HEK293 (cell line): Measurements from ENCODE around the gene INPP4B.

Experiments used
- CTCF ChIP-seq: fragments of 450-650 bp; formaldehyde crosslinking; IDR thresholded peaks from 2 replicates; pipeline ENCODE4 v1.5.1; 2016; ENCODE audit warnings: missing biosample characterization, missing genetic modification characterization
- ELK4 ChIP-seq: IDR thresholded peaks from 2 replicates; pipeline ENCODE4 v1.6.1; 2011; ENCODE audit warnings: mild to moderate bottlenecking, low read depth, low read length, borderline replicate concordance
- KLF10 ChIP-seq: fragments of 450-650 bp; IDR thresholded peaks from 2 replicates; pipeline ENCODE4 v1.5.1; 2018; ENCODE audit warnings: missing biosample characterization, mild to moderate bottlenecking, missing genetic modification characterization
- REST ChIP-seq: fragments of 450-650 bp; formaldehyde crosslinking; IDR thresholded peaks from 2 replicates; pipeline ENCODE4 v1.5.1; 2016; ENCODE audit warnings: missing biosample characterization, missing genetic modification characterization
- YY1 ChIP-seq: fragments of 450-650 bp; formaldehyde crosslinking; IDR thresholded peaks from 2 replicates; pipeline ENCODE4 v1.5.1; 2018; ENCODE audit warnings: missing biosample characterization, missing genetic modification characterization
- ZNF132 ChIP-seq: fragments of 450-650 bp; formaldehyde crosslinking; IDR thresholded peaks from 2 replicates; pipeline ENCODE4 v1.5.1; 2017; ENCODE audit warnings: missing biosample characterization, missing genetic modification characterization, borderline replicate concordance
- ZNF184 ChIP-seq: fragments of 450-650 bp; IDR thresholded peaks from 2 replicates; pipeline ENCODE4 v1.5.1; 2018; ENCODE audit warnings: missing biosample characterization, mild to moderate bottlenecking, missing genetic modification characterization
- ZNF549 ChIP-seq: fragments of 450-650 bp; IDR thresholded peaks from 2 replicates; pipeline ENCODE4 v1.5.1; 2018; ENCODE audit warnings: missing biosample characterization, missing genetic modification characterization, mild to moderate bottlenecking, inconsistent platforms, moderate library complexity
- ZNF76 ChIP-seq: fragments of 450-650 bp; formaldehyde crosslinking; IDR thresholded peaks from 2 replicates; pipeline ENCODE4; 2016; ENCODE audit warnings: low read depth, missing biosample characterization, missing genetic modification characterization, borderline replicate concordance
- ZNF791 ChIP-seq: fragments of 450-650 bp; formaldehyde crosslinking; IDR thresholded peaks from 2 replicates; pipeline ENCODE4 v1.5.1; 2016; ENCODE audit warnings: missing biosample characterization, missing genetic modification characterization
- ZXDB ChIP-seq: fragments of 450-650 bp; formaldehyde crosslinking; IDR thresholded peaks from 2 replicates; pipeline ENCODE4 v1.5.1; 2016; ENCODE audit warnings: missing biosample characterization, missing genetic modification characterization

GRCh38 chr4:142318280-142318679 is 527.8 kb downstream of the INPP4B start:
- TF ChIP-seq KLF10 (tag by site-specific recombination) = no peak
- TF ChIP-seq YY1 (tag by site-specific recombination) = no peak
- no peak for TF ChIP-seq ZNF76 (tag by site-specific recombination)
- TF ChIP-seq CTCF (tag by site-specific recombination) = no peak
- no peak for TF ChIP-seq ZNF184 (tag by site-specific recombination)
- no peak for TF ChIP-seq ELK4
- TF ChIP-seq ZXDB (tag by site-specific recombination) = no peak
- no peak for TF ChIP-seq ZNF549 (tag by site-specific recombination)
- TF ChIP-seq ZNF132 (tag by site-specific recombination) = no peak
- TF ChIP-seq REST (tag by site-specific recombination) = no peak
- TF ChIP-seq ZNF791 (tag by site-specific recombination) = no peak
